ENCODE results near the gene VASH2.
"Not testable (repeated sequence)": the region's sequence is repeated elsewhere in the genome, so short reads cannot be mapped to it uniquely, and the experiment has no call there.

Gene VASH2

DNA sequence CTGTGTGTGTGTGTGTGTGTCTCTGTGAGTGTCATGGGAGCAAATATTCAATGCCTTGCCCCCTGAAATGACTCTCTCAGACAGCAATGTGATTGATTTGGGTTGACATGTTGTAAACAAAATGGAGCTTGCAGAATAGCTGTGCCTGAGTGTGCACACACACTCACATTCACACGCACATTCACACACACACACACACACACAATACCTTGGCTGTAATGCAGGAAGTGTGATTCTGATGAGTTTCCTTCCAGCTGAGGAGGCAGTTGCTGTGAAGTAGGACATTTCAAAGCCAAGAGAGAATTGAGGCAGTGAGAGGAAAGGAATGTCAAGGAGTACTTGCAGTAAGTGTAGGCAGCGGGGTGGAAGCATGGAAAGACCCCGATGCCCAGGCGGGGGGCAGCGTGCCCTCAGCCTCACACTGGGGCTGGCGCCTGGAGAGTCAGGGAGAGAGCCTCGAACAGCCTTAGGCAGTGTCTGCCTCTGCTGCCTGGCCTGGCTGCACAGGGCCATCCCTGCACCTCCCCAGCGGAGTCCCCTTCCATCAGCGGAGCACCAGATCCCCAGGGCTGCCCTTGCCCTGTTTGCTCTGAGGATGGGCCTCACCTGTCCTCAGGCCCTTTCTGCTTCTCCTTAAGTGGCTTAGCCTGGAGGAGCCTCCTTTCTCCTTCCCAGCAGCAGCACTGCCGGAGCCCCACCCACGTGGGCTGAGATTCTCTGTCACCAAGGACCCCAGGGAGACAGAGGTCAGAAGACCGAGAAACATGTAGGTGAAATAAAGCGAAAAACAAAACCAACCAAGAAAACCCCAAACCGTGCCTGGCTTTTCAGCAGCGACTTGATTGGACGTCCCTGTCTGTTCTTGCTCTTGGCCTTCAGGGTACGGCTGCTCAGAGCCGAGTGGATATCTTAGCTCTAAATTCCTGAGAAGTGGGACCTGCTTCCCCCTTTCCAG lies 9.2 kb downstream of the VASH2 start:
- DNase-seq, result no peak

DNA sequence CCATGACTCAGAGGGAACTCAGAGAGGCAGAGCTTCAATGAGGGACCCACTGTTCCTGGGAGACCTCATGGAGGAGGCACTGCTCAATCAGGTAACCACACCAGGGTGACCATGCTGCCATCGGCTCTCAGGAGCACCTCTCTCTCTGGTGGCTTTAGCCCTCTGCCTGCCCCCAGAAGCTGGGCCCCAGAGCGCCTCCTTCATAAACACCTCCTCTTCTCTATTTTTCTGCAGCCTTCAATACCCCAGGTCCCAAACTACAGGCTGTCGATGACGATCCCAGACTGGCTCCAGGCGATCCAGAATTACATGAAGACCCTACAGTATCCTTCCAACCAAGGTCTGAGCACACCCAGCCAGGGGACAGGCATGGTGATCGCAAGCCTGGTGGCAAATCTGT lies 10.6 kb downstream of the VASH2 start:
- no peak for DNase-seq

DNA sequence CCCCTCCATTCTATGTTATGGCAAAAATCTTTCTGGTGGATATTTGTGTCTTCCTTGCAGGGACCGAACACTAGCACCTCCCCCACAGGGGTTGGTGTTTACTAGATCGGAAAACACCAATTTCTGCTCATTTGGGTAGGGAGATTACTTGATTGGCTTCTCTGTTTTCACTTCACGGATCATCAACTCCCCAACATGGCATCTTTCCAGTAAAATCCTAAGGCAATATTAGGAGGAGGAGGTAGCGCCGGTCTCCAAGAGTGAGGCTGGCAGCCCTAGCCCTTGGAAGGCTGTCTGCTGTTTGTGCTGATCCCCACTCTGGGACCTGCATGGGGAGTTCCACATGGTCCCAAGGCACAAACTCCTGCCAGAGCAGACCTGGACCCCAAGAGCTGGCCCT lies 12.2 kb downstream of the VASH2 start:
- DNase-seq, result no peak

DNA sequence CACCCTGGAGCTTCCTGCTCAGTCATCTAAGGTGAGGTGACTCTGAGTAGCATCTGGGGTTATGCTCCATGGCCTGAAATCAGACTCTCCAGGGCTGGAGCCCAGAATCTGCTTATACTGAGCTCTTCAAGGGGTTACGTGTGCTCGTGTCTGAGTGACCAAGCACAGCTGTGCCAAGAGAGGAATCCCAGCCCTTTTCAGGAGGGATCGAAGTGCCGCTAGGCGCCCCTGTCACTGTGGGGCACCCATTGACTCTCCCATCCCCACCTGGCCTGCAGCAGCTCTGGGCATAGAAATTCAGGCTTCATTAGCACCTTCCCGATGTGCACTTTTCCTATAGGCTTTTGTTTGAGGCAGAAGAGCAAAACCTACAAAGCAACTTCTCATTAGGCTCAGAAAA lies 13.8 kb downstream of the VASH2 start:
- no peak for DNase-seq

DNA sequence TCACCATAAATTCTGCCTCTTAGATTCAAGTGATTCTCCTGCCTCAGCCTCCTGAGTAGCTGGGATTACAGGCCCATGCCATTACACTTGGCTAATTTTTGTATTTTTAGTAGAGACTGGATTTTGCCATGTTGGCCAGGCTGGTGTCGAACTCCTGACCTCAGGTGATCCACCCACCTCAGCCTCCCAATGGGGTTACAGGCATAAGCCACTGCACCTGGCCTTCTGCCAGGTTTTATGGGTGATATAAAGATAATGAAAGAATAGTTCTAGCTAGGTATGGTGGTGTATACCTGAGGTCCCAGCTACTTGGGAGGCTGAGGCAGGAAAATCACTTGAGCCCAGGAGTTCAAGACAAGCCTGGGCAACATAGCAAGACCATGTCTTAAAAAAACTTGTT lies 14.7 kb downstream of the VASH2 start:
- DNase-seq, result not testable (repeated sequence)

DNA sequence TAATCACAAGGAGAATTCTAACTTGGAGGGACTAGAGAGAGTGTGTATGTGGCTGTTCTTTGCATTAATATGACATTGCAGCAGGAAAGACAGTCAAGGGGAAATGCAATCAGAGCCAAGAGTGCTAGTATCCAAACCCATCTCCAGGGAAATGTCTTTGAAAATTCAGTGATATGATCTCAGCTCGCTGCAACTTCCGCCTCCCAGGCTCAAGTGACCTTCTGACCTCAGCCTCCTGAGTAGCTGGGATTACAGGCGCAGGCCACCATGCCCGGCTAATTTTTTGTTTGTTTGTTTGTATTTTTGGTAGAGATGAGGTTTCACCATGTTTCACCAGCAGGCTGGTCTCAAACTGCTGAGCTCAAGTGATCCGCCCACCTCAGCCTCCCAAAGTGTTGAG lies 16.3 kb downstream of the VASH2 start:
- DNase-seq, result no peak

DNA sequence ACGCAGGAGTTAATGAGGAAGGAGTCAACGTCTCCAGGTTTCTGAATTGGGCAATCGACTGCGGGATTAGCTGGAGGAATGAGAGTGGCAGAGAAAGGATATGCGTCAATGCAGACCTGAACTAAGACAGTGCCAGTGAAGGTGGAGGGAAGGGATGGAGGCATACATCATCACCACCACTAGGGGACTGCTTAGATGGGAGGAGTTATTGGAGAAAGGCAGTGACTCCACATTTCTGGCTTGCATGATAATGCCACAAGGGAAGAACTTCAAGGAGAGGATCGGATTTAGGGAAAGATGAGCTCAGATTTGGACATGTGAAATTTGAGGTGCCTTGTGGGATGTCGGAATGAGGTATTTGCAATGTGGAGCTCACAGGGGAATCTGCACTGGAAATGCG lies 17.5 kb downstream of the VASH2 start:
- DNase-seq, result peak in 1 of 2 experiments; percentile 41

DNA sequence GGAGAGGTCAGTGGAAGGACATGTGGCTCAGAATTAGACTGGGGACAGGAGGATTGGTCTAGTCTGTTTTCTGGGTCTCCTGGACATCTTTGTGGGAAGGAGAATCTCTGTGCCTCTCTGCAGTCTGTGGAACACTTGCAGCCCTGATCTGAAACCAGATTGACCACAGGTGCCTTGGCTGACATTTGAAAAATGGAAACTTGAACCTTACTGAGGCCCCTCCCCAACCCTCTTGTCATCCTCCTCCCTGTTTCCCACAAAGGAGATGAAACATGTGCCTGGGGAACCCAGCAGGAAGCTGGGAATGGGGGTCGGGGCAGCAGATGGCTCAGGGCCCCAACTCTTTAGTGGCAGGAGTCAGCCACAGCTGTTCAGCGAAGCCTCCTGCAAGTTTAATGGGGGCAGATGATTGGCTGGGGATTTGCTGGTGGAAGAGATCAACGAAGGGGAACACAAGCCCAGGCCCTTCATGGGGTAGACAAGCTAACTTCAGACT lies 18.1 kb downstream of the VASH2 start:
- DNase-seq, result no peak

DNA sequence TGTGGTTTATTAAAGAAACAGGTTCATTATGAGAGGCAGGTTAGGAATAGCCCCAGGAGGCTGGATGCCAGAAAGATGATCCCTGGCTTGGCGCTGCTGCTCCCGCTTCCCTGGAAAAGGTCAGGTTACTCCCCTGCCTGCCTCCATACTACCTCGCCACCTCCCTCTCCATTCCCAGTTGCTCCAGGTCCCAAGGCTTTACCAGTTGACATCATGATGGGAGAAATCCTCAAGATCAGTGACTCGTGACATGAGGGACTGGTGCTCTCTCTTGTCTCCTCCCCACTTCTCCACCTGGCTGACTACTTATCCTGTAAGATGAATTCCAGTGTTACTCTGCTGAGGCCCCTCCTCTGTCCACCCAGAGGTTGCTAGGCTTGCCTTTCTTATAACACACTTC lies 19.7 kb downstream of the VASH2 start:
- no peak for DNase-seq

DNA sequence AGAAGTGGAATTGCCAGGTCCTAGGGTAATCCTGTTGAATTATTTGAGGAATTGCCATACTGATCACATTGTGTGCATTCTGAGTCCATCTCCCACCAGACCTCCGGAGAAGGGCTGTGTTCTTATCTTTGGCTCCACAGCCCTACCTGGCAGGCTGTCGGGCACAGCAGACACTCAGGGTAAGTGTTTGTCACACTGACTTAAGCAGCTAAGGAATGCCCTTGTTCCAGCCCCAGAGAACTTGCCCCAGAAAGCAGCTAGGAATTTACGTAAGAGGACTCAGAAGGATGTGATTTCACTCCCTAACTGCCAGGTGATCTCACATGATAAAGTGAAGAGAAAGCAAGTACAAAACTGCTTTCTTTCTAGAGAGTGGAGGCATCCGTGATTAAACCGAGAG lies 21.0 kb downstream of the VASH2 start:
- DNase-seq, result no peak

DNA sequence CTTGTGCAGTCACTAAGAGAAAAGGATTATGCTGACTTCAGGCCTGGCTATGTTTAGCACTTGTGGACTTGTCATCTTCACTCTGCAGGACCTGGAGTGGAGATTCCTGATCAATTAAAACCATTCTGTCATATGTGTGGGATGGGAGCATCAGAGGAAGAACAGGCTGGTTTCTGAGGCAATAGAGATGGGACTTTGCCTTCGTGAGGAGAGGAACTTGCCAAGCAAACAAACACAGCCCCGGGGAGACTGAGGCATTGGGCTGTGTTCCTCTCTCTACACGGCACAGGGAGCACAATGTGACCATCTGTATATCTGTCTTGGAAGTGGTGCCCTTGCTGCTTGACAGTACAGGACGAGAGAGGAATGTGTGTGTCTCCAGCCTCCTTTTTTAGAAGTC lies 23.1 kb downstream of the VASH2 start:
- no peak for DNase-seq

DNA sequence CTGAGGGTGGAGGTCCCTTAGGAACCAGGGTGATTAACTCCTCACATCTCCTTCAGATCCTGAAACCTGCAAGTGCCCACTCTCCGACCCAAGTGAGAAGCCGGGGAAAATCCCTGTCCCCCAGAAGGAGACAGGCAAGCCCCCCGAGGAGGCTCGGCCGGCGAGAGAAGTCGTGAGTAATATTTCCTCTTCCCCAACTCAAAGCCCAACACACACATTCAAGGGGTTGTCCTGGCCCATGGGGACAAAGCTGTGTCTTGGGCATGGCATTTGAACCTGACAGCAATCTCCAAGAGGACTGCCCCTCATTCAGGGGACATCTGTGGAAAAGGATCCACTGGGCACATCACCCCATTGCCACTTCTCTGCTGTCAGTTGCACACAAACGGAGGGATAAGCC lies 23.6 kb downstream of the VASH2 start:
- no peak for DNase-seq

DNA sequence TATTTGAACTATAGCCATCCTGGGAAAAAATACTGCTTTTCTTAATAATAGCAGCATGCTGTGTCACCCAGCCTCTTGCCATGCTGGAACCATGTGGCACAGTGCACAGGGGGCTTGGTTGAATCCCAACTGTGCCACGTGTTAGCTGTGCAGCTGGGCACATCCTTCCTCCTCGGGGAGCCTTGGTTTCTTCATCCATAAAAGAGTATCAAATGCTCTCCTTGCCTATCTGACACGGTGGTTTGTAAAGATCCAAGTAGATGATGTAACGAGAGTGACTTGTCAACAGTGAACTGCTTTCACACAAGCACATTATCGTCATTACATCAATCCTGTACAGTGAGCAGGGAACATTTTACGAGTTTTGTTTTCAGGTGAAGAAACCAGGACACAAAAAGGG lies 24.4 kb downstream of the VASH2 start:
- DNase-seq, result no peak

DNA sequence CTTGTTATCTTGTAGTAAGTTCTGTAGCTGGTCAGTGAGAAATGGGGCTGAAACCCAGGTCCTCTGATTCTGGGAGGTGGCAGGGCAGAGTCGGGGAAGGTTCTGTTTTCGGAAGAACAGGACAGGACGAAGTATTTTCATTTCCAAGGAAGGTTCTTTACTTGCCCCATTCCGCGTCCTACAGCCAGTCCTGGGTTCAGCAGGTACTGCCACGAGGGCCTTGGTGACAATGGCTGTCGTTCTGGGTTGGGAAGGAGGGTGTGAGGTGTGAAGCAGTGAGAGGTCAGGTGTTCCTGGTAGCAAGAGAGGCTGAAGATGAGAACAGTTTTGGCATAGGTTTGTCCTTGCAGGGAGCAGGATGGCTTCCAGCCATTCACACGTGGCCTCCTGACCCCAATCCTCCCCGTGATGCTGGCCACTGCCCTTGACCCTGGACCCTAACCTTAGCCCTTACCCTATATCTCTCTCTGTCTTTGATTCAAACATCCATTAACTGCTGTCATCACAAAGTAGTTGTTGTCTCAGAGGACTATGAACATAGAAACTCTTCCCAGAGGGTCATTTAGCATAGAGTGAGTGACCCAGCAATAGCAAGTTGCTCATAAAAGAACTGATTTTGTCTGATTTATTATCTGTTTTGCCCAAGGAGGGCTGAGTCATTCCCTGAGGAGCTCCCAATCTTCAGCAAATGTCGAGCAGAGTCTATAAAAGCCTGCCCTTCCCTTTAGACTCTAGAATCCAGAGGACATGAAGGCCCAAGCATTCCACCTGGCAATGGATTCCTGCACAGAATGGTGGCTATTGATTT lies 25.0 kb downstream of the VASH2 start:
- no peak for DNase-seq

DNA sequence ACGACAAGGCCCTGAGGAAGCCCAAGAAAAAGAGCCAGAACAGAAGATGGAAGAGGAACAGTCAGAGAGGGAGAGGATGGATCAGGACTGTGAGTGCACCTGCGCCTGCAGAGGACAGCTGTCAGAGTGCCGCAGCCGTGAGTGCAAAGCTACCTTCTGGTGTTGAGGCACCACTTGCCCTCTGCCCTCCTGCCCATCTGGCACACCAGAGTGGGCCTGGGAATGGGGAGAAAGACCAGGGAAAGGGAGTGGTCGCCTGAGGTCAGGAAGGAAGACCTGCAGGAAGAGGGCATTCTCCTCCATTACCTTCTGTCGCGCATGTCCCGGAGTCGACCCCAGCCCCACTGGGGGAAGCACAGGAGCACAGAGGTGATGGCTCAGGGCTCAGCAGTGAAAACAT lies 26.2 kb downstream of the VASH2 start:
- no peak for DNase-seq

DNA sequence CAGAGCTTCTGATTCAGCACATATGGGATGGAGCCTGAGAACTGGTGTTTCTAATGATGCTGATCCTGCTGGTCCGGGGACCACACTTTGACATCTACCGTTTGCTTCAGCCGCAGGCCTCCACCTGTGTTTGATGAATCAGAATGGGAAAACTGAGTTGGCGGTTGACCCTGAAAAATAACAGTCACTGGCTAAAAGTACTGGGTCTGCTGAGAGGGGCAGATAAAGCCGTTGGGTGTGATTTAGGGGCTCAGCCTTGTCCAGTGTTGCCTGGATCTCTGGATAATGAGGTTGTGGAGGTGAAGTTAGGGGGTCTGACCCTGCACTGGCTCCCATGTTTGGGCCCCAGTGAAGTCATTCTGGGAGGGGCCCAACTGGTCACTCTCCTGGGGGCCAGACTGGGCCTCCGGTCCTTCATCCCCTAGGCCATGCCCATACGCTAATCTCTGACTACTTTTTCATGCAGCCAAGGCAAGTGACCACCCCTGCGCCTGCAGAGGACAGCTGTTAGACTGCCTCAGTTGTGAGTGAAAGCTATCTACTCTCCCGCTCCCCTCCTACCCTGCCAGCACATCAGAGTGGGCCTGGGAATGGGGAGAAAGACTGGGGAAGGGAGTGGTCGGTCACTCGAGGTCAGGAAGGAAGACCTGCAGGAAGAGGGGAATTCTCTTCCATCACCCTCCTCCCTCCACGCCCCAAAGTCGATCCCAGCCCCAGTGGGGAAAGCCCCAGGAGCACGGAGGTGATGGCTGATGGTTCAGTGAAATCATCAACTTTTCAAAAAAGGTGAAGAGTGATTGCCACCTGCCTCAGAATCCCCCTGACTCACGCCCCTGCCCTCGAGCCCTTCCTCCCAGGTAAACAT lies 27.7 kb downstream of the VASH2 start:
- no peak for DNase-seq

DNA sequence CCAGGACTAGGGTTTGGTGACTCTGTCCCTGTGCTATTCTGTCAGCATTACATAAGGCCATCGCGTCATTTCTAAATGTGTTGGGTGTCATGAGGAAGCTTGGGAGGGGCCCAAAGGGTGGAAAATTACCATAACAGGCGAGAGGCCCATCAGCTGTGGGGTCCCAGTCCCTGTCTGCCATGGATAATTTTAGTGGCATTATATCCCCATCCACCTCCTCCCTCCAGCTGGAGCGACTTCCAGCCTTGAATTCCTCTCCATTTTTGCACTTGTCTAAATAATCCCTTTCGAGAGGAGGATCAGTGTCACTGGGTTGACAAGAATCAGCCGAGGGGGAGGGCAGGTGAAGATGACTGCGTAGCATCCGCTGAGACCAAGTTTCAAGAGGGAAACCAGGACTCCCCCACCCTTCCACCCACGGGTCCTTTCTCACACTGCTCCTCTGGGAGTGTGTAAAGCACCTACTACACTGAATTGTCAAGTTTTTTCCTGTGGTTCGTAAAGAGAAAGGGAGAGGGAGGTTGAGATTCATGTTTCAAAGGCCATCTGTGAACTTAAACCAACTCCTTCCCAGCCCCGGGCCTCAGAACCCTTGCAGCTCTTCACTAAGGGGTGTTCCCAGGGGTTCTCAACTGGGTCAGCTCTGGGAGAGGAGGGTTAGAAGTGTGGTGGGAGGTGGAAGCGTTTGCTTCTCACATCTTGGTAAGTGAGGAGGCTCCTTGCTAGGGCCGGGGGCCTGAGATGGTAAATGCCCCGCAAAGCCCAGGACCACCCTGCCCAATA lies 29.2 kb downstream of the VASH2 start:
- no peak for DNase-seq

DNA sequence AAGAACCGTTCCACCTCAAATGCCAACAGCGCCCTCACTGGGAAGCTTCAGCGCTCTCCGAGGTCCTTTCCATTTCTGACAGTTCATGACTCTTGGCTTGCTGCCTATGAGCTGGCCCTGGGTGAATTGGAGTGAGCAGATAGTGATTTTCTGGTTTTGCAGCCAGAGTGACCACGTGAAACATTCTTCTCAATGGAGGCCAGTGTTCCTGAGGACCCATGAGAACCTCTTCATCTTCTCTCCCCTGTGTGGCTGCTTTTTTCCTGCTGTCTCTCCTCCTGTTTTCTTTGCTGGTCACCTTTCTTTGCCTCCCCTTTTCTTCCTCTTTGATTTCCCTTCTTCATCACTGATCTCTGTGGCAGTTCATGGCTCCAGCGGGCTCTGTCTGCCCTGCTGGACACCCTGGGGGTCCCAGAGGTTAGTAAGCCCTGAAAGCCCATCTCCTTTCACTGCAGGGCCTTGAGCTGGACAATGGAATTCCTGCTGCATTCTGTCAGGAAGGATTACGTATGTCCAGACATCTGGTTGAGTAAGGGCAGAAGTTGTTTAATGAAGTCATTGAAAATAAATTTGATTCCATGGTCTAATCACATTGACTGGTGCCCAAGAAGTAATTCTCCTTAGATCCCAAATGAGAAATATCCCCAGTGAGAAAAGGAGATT lies 29.9 kb downstream of the VASH2 start:
- no peak for DNase-seq

DNA sequence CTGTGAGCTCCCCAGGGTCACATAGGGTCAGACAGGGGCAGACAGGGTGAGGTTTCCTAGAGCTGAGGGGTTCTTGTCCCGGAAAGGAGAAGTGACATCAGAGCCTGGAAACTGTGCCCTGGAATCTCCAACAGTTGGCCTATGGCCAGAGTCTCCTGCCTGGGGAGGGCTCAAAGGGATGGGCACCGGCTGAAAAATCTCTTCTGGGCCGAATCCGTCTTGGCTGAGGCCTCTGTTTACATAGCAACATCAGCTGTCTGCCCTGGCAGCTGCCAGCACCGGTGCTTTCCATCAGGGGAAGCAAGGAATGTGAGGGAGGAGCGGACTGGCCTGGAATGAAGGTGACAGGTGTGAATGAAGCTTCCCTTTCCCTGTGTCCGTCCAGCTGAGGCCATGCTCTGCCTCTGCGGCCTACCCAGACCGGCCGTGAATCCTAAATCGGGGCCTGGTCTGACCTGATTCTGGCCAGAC lies 30.7 kb downstream of the VASH2 start:
- DNase-seq, result no peak

DNA sequence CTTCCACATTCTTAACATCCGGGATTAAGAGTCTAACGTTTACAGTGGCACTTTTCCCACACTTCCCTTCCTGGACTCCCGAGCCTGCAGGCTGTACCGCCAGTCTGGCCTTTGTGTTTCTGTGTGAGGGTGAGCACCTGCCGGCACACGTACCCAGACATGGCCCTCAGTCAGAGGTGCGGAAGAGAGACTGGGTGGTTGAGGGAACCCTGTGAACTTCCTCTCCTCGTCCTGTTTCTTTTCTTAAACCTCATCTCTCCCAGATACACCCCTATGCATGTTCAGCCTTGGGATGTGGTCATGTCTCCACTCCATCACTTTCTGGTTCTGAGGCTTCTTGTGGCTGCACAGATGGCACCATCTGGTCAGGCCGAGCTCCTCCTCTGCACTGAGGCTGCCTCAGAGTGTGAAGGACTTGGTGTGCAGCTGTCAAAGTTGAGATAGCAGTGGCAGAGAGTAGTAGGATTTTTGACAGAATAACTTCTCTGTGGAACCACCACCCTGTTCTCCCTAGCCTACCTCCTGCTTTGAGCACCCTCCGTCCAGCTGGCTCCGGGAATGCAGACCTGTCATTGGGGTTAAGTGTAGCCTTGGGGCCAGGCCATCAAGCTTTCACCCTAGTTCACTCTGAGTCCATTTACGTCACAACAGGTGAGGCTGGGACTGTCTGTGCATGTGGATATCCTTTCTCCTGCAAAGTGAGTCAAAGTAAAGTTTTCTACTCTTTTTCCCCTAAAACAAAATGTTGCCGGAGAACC lies 31.4 kb downstream of the VASH2 start:
- no peak for DNase-seq

All from AML-193 (cell line).